Gastrocnemius medialis (tissue), 4 donors: ENCODE measurements around the gene CLIP4.

Experiments used
- CTCF ChIP-seq, 5 experiments: fragments of 450-650 bp in 3 of 5; fragments of 200-600 bp in 2 of 5; sonication (generic) in 2 of 5; IDR thresholded peaks in 4 of 5; conservative IDR thresholded peaks in 1 of 5; 1 replicate in 4 of 5; 2 replicates in 1 of 5; pipeline ENCODE4 v1.5.1; 2016 to 2019; ENCODE audit warnings: antibody characterized with exemption in 5 of 5, mild to moderate bottlenecking in 3 of 5, moderate library complexity in 3 of 5
- POLR2A ChIP-seq, 2 donors: fragments of 450-650 bp; IDR thresholded peaks; one replicate each; pipeline ENCODE4 v1.6.1; 2017; ENCODE audit warnings: antibody characterized with exemption in 2 of 2, mild to moderate bottlenecking in 2 of 2, moderate library complexity in 2 of 2

DNA sequence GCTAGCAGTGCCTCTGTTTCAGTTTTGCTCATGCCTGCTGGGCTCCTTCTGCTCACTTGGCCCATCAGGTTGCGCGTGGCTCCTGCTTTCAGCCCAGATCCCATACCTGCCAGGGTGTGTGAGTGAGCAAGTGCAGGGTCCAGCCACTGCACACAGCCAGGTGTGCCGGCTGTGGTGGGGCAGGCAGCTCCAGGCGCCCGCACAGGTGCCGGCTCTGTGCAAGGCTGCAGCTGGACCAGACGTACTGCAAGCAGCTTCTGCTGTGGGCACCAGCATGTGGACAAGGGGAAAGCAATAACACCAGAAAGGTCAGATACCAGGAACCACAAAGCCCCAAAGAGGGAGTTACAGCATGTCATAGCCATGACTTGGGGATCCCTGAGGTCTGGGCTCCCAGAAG, 35.3 kb upstream of the CLIP4 start:
- TF ChIP-seq CTCF (IDR thresholded peaks at IDR 0.05 in 4 of 5, conservative IDR thresholded peaks at IDR 0.05 in 1 of 5): no peak
- TF ChIP-seq POLR2A (IDR thresholded peaks at IDR 0.05): no peak
